CD4-positive, alpha-beta T cell (primary cell): ENCODE measurements around the gene MBOAT2. TPM values are rescaled to one million over a fixed set of nuclear protein-coding genes. Genes with fewer than 3 reads are reported as not detected.

Source experiments
- ATAC-seq: fragments of 200-7000 bp; cut with Tn5 transposase; one replicate; pipeline ENCODE4 v1.10.0; 2022; ENCODE audit warnings: mild to moderate bottlenecking; ENCODE audit not compliant: poor library complexity
- CTCF ChIA-PET: fragments of 350-600 bp; sonication (Branson Sonifier 250); formaldehyde crosslinking; loops from one replicate; lab custom pipeline; 2021; ENCODE audit warnings: antibody characterized with exemption, inconsistent platforms; lab: Charles Lee
- POLR2A ChIA-PET: fragments of 350-600 bp; sonication (Branson Sonifier 250); formaldehyde crosslinking; loops from one replicate; lab custom pipeline; 2021; ENCODE audit warnings: antibody characterized with exemption, inconsistent platforms; lab: Charles Lee
- DNase-seq, 14 experiments: peaks; one replicate each; pipeline ENCODE4 v3.0.0-alpha.2; 2013 to 2020; ENCODE audit warnings: mixed read lengths in 2 of 14
- H3K27ac ChIP-seq, 2 donors: one replicate each; pipeline versions ENCODE4 v1.5.1 to v1.7.0; 2013; ENCODE audit warnings: low read length in 2 of 2, low read depth in 1 of 2, mild to moderate bottlenecking in 1 of 2
- H3K27me3 ChIP-seq, 2 experiments: 1 replicate in 1 of 2; 2 replicates in 1 of 2; pipeline versions ENCODE4 v1.6.1 to v1.7.0; 2013; ENCODE audit warnings: low read length in 2 of 2, control low read depth in 1 of 2, mild to moderate bottlenecking in 1 of 2, moderate library complexity in 1 of 2; ENCODE audit not compliant: insufficient read depth in 2 of 2, control insufficient read depth in 1 of 2
- H3K36me3 ChIP-seq: one replicate; pipeline ENCODE4 v1.6.1; 2013; ENCODE audit warnings: low read length, control low read depth; ENCODE audit not compliant: insufficient read depth
- H3K4me1 ChIP-seq: one replicate; pipeline ENCODE4 v1.6.1; 2013; ENCODE audit warnings: low read length, control low read depth; ENCODE audit not compliant: insufficient read depth
- H3K4me3 ChIP-seq: one replicate; pipeline ENCODE4 v1.5.1; 2013; ENCODE audit warnings: mild to moderate bottlenecking, low read length, moderate library complexity
- H3K9me3 ChIP-seq, 2 experiments: 1 replicate in 1 of 2; 2 replicates in 1 of 2; pipeline versions ENCODE4 v1.6.1 to v1.7.0; 2013; ENCODE audit warnings: low read length in 2 of 2, mild to moderate bottlenecking in 2 of 2, control low read depth in 1 of 2, moderate library complexity in 1 of 2; ENCODE audit not compliant: control insufficient read depth in 1 of 2, insufficient read depth in 1 of 2
- H3K27ac Mint-ChIP-seq: one replicate; pipeline ENCODE4 v1.8.0; 2020; ENCODE audit warnings: mixed read lengths
- H3K27me3 Mint-ChIP-seq: one replicate; pipeline ENCODE4 v1.8.0; 2021; ENCODE audit warnings: mixed read lengths
- H3K36me3 Mint-ChIP-seq: one replicate; pipeline ENCODE4 v1.8.0; 2021; ENCODE audit warnings: low read depth, mixed read lengths
- H3K4me1 Mint-ChIP-seq: one replicate; pipeline ENCODE4 v1.8.0; 2021; ENCODE audit warnings: low read depth, mixed read lengths
- H3K4me3 Mint-ChIP-seq: one replicate; pipeline ENCODE4 v1.8.0; 2020; ENCODE audit warnings: mild to moderate bottlenecking, mixed read lengths
- H3K9me3 Mint-ChIP-seq: one replicate; pipeline ENCODE4 v1.8.0; 2020; ENCODE audit warnings: mixed read lengths
- intact Hi-C, 2 experiments: fragments of 100-400 bp; cut with DNase I in 1 of 2; cut with micrococcal nuclease in 1 of 2; formaldehyde crosslinking; loops; one replicate each; pipeline versions ENCODE4 v1.15.1 to v1.9.0; 2023 to 2025; cut with DNase I, micrococcal nuclease
- total RNA-seq, 174 experiments: library from RNA in 2 of 174; stranded (reverse) in 2 of 174; gene quantifications; one replicate each; pipeline ENCODE4 v1.2.3 and lab custom pipeline; 2021 to 2026
- TF ChIP-seq, protein P1 (sequence below): fragments of 200-600 bp; IDR thresholded peaks from one replicate; pipeline ENCODE4 v1.8.0; 2022; ENCODE audit warnings: antibody characterized with exemption, mild to moderate bottlenecking

The MBOAT2 gene
- total RNA-seq, 2 experiments from 2014 or later, result 1.9 to 2.0 TPM

DNA sequence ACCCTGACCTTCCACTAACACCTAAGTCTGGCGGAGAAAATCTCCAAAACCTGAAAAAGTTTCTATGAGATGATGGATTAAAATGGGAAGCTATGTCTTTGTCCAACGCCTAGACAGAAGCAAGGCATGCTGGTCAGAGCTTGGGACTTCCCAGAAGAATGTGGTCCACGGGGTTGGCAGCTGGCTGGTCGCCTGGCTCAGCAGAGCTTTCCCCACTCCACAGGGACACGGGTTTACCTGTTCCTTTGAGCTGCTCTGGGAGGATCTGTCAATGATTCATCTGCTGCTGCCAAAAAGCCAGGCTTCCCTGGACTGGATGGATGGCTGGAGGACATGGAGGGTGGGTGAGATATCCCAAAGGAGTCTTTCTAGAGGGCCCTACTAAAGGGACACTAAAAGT lies 10.8 kb downstream of the MBOAT2 start:
- no peak overlapping the region for H3K4me3 ChIP-seq
- no peaks in the 10 kb centered on the region for H3K36me3 Mint-ChIP-seq
- ATAC-seq (no peak), DNase-seq (no peak)
- no peak overlapping the region for H3K27ac ChIP-seq
- CTCF ChIA-PET, result no interaction called here
- no peaks in the 10 kb centered on the region for H3K36me3 ChIP-seq
- POLR2A ChIA-PET, result interaction anchor here (0.7 kb wide), 1 partner anchor 14 kb away, joined by 3 read pairs; no protein-coding TSS in a partner anchor
- H3K27ac Mint-ChIP-seq, result no peak overlapping the region
- TF ChIP-seq, protein P1, sequence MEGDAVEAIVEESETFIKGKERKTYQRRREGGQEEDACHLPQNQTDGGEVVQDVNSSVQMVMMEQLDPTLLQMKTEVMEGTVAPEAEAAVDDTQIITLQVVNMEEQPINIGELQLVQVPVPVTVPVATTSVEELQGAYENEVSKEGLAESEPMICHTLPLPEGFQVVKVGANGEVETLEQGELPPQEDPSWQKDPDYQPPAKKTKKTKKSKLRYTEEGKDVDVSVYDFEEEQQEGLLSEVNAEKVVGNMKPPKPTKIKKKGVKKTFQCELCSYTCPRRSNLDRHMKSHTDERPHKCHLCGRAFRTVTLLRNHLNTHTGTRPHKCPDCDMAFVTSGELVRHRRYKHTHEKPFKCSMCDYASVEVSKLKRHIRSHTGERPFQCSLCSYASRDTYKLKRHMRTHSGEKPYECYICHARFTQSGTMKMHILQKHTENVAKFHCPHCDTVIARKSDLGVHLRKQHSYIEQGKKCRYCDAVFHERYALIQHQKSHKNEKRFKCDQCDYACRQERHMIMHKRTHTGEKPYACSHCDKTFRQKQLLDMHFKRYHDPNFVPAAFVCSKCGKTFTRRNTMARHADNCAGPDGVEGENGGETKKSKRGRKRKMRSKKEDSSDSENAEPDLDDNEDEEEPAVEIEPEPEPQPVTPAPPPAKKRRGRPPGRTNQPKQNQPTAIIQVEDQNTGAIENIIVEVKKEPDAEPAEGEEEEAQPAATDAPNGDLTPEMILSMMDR, result no peak
- H3K4me1 ChIP-seq, result no peaks in the 10 kb centered on the region
- H3K4me1 Mint-ChIP-seq, result no peaks in the 10 kb centered on the region
- no peaks in the 10 kb centered on the region for H3K27me3 ChIP-seq
- H3K27me3 Mint-ChIP-seq, result no peaks in the 10 kb centered on the region
- no peak overlapping the region for H3K4me3 Mint-ChIP-seq
- intact Hi-C loops, result no loop called here
- no peaks in the 10 kb centered on the region for H3K9me3 ChIP-seq
- H3K9me3 Mint-ChIP-seq, result no peaks in the 10 kb centered on the region

DNA sequence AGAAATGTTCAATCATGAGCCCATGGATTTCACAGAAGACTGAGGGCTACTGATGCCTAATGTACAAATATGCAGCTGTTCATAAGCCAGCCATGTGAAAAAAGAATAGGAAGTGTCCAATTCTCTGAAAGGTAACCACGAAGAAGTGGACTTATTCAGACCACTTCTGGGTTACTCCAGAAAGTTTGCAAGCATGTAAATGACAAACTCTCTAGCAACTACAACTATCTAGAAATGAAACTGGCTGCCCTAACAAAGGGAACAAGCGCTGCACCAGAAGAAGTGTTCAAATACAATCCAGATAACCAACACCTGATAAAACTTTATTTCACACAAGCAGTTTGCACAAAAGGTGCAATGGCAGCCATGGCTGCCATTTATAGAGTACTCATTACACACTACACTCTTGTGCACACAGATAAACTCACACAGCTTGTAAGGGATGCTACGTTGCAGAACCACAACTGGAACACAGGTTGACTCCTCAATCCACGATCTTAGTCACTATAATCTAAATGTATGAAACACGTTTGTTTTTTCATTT lies 13.9 kb downstream of the MBOAT2 start:
- no peaks in the 10 kb centered on the region for H3K27me3 ChIP-seq
- no peak for DNase-seq
- no peak overlapping the region for H3K27ac ChIP-seq
- CTCF ChIA-PET, result no interaction called here
- Mint-ChIP-seq H3K4me3 (no peak overlapping the region), H3K36me3 (no peaks in the 10 kb centered on the region), H3K9me3 (no peaks in the 10 kb centered on the region), H3K27ac (no peak overlapping the region), H3K27me3 (no peaks in the 10 kb centered on the region), H3K4me1 (no peaks in the 10 kb centered on the region)
- ATAC-seq, result no peak
- TF ChIP-seq, protein P1, result no peak
- H3K36me3 ChIP-seq, result no peaks in the 10 kb centered on the region
- no peaks in the 10 kb centered on the region for H3K9me3 ChIP-seq
- POLR2A ChIA-PET, result no interaction called here
- intact Hi-C loops, result no loop called here
- no peak overlapping the region for H3K4me3 ChIP-seq
- H3K4me1 ChIP-seq, result no peaks in the 10 kb centered on the region

DNA sequence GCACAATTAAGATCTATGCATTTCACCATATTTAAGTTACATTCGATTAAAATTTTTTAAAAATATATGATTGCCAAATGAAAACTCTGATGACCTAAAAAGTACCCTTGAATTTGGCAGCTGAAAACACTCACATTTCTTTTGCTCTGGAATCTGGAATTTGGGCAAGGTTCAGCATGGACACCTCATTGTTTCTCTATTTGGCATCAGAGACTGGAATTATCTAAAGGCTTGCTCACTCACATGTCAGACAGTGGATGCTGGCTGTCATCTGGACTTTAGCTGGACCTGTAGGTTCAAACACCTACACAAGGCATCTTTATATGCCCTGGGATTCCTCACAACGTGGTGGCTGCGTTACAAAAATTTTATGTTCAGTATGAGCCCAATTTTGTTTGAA lies 16.1 kb downstream of the MBOAT2 start:
- no peak overlapping the region for H3K4me3 Mint-ChIP-seq
- DNase-seq (no peak), ATAC-seq (no peak)
- intact Hi-C loops, result no loop called here
- H3K27ac Mint-ChIP-seq, result no peak overlapping the region
- POLR2A ChIA-PET, result no interaction called here
- no peaks in the 10 kb centered on the region for H3K27me3 ChIP-seq
- H3K36me3 ChIP-seq, result no peaks in the 10 kb centered on the region
- H3K27ac ChIP-seq, result no peak overlapping the region
- no peaks in the 10 kb centered on the region for H3K4me1 Mint-ChIP-seq
- no peaks in the 10 kb centered on the region for H3K4me1 ChIP-seq
- no peaks in the 10 kb centered on the region for H3K9me3 Mint-ChIP-seq
- TF ChIP-seq, protein P1, result no peak
- H3K9me3 ChIP-seq, result no peaks in the 10 kb centered on the region
- no peaks in the 10 kb centered on the region for H3K27me3 Mint-ChIP-seq
- H3K36me3 Mint-ChIP-seq, result no peaks in the 10 kb centered on the region
- CTCF ChIA-PET, result no interaction called here
- no peak overlapping the region for H3K4me3 ChIP-seq
